DMS53 treated with DMSO at 0.1 percent for 48 hours (cell line): ENCODE results near the gene GJD4.

Experiments used
- DNase-seq: peaks from one replicate; lab custom pipeline; 2025; ENCODE audit not compliant: unreplicated experiment; lab: John Stamatoyannopoulos, UW

GJD4 gene

DNA sequence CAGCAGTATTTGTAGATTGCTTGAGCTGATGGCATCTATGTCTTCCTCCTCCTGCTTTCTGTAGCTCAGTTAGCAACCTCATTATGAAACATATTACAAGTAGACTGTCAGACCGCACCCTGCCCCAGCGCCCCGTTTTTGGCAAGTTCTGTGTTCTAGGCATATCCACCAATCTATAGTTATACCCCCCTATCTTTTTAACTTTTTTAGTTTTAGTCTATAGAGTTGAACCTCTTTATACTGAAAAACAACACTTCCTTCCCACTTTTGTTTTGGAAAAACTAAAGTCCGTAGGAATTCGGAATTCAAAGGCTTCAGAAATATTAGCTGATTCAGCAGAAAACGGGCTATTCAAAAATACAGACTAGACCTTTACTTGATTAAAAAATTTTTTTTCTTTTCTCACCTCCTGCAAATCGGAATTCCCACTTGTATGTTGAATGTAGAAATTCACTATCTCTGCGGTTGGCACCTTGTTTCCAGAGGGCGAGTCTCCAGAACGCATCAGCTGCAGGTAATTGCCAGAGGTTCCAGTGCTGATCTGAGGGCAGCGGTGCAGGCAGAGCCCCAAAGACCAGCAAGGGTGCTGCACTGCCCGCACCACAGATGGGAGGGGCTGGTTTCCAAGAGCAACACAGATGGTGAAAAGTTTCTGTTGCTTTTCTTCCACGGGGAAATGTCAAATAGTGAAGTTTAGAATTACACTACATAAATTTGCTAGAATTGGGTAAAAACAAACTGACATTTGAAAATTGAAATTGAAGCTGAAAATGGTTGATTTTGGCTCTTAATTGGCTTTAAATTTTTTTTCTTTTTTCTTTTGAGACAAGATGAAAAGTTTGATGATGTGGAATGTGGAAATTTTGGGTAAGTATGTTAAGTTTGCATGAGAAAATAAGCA lies 39.2 kb downstream of the GJD4 start:
- DNase-seq, result no peak

DNA sequence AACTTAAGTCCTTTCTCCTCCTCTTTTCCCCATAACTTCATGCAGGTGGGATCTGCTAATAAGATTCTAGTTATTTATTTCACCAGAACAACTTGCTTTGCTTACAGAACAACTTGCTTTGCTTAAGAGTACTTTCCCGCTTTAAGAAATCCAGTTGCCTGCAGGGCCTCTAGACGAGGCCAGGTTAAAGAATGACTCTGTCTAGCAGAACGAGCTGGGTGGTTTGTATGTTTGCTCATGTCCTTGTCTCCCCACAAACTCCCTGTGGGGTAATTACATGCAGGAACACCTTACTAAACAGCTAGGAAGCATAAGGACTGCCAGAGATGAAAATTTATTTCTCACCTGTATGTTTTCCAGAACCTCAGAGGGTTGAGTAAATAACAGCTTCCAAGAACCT lies 45.8 kb downstream of the GJD4 start:
- no peak for DNase-seq

DNA sequence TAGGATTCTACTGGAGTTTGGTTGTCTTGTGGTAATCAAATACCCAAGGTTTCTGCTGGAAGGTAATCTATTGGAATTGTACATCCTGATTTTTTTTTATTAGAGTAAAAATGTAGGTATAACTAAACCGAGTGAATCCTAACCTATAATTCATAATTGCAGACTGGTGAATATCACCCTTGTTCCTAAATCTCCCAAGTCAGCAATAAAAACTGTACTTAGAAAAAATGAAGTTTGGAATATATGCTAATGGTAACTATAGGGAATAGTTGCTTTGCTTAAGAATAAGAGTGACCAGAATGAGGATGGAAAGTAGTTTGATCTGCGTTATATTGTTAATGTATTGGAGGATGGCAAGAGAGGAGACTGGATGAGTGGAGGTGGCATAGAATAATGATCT lies 47.7 kb downstream of the GJD4 start:
- DNase-seq, result no peak

DNA sequence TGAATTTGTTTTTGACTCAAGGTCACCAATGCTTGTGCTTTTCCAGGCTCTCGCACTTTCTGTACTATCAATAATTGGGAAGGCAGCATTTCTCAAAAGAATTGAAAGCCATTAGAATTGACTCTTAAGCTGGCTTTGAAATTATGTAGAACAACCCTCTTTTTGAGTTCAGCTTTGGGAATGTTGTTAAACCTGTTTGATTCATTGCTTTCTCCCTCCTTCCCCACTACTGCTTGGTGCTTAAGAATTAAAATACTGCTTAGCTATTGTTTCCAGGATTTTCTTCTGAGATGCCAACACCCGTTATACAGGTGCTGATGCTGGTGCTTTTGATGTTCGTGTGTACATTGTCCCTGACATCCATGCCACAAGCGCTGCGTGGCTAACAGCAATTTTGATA lies 52.5 kb downstream of the GJD4 start:
- DNase-seq, result no peak
